Neuron (in vitro differentiated cells): ENCODE measurements around the gene TPST2.

Experiments
- H2AFZ ChIP-seq: one replicate; pipeline ENCODE4 v1.6.1; 2013; ENCODE audit warnings: low read depth, mild to moderate bottlenecking, inconsistent platforms, low read length, moderate library complexity
- H3K27me3 ChIP-seq: one replicate; pipeline ENCODE4 v1.6.1; 2013; ENCODE audit warnings: low read length; ENCODE audit not compliant: insufficient read depth
- H3K36me3 ChIP-seq: one replicate; pipeline ENCODE4 v1.6.1; 2013; ENCODE audit warnings: low read length; ENCODE audit not compliant: insufficient read depth
- H3K4me1 ChIP-seq: one replicate; pipeline ENCODE4 v1.6.1; 2013; ENCODE audit warnings: low read length; ENCODE audit not compliant: insufficient read depth
- H3K4me3 ChIP-seq: 2 replicates; pipeline ENCODE4 v1.5.1; 2013; ENCODE audit warnings: mild to moderate bottlenecking, low read length, moderate library complexity
- H3K9me3 ChIP-seq: one replicate; pipeline ENCODE4 v1.6.1; 2013; ENCODE audit warnings: low read length

Gene TPST2

GRCh38 chr22:26581633-26582168, 8.2 kb downstream of the TPST2 start:
- Histone ChIP-seq H2AFZ (no peak overlapping the region), H3K4me1 (no peaks in the 10 kb centered on the region), H3K9me3 (no peaks in the 10 kb centered on the region), H3K36me3 (peaks cover 5% of the 10 kb centered on the region), H3K4me3 (no peak overlapping the region), H3K27me3 (no peaks in the 10 kb centered on the region)

GRCh38 chr22:26581026-26581425, 8.9 kb downstream of the TPST2 start:
- H2AFZ ChIP-seq = no peak overlapping the region
- H3K36me3 ChIP-seq = peaks cover 5% of the 10 kb centered on the region
- no peaks in the 10 kb centered on the region for H3K27me3 ChIP-seq
- no peak overlapping the region for H3K4me3 ChIP-seq
- no peaks in the 10 kb centered on the region for H3K9me3 ChIP-seq
- no peaks in the 10 kb centered on the region for H3K4me1 ChIP-seq

GRCh38 chr22:26580240-26580962, 9.5 kb downstream of the TPST2 start:
- H3K4me3 ChIP-seq = no peak overlapping the region
- H3K36me3 ChIP-seq = peaks cover 5% of the 10 kb centered on the region
- H3K27me3 ChIP-seq = no peaks in the 10 kb centered on the region
- no peaks in the 10 kb centered on the region for H3K9me3 ChIP-seq
- H2AFZ ChIP-seq = no peak overlapping the region
- no peaks in the 10 kb centered on the region for H3K4me1 ChIP-seq

GRCh38 chr22:26579331-26579886, 10.5 kb downstream of the TPST2 start:
- no peak overlapping the region for H2AFZ ChIP-seq
- H3K36me3 ChIP-seq = peaks cover 5% of the 10 kb centered on the region
- no peaks in the 10 kb centered on the region for H3K27me3 ChIP-seq

GRCh38 chr22:26577081-26577480, 12.9 kb downstream of the TPST2 start:
- Histone ChIP-seq H3K36me3 (no peaks in the 10 kb centered on the region), H3K4me1 (peaks cover under 1% of the 10 kb centered on the region), H2AFZ (no peak overlapping the region), H3K4me3 (no peak overlapping the region), H3K9me3 (no peaks in the 10 kb centered on the region), H3K27me3 (no peaks in the 10 kb centered on the region)

More at GRCh38 chr22:26579331-26579886, 10.5 kb downstream of the TPST2 start:
- H3K4me3 ChIP-seq = no peak overlapping the region
- H3K9me3 ChIP-seq = no peaks in the 10 kb centered on the region
- H3K4me1 ChIP-seq = no peaks in the 10 kb centered on the region

GRCh38 chr22:26576026-26576680, 13.8 kb downstream of the TPST2 start:
- no peaks in the 10 kb centered on the region for H3K36me3 ChIP-seq
- H2AFZ ChIP-seq = no peak overlapping the region

GRCh38 chr22:26574001-26574723, 15.8 kb downstream of the TPST2 start:
- H3K27me3 ChIP-seq = no peaks in the 10 kb centered on the region

More at GRCh38 chr22:26576026-26576680, 13.8 kb downstream of the TPST2 start:
- H3K9me3 ChIP-seq = no peaks in the 10 kb centered on the region
- H3K27me3 ChIP-seq = no peaks in the 10 kb centered on the region
- H3K4me1 ChIP-seq = peaks cover 10% of the 10 kb centered on the region
- no peak overlapping the region for H3K4me3 ChIP-seq

GRCh38 chr22:26573026-26573662, 16.8 kb downstream of the TPST2 start:
- H3K27me3 ChIP-seq = no peaks in the 10 kb centered on the region
- no peak overlapping the region for H2AFZ ChIP-seq
- H3K9me3 ChIP-seq = no peaks in the 10 kb centered on the region
- no peaks in the 10 kb centered on the region for H3K36me3 ChIP-seq
- H3K4me1 ChIP-seq = peaks cover 27% of the 10 kb centered on the region
- no peak overlapping the region for H3K4me3 ChIP-seq

More at GRCh38 chr22:26574001-26574723, 15.8 kb downstream of the TPST2 start:
- Histone ChIP-seq H3K4me3 (no peak overlapping the region), H2AFZ (no peak overlapping the region), H3K9me3 (no peaks in the 10 kb centered on the region), H3K36me3 (no peaks in the 10 kb centered on the region), H3K4me1 (peaks cover 21% of the 10 kb centered on the region)

GRCh38 chr22:26570864-26571525, 18.9 kb downstream of the TPST2 start:
- Histone ChIP-seq H3K4me3 (no peak overlapping the region), H2AFZ (no peak overlapping the region), H3K36me3 (no peaks in the 10 kb centered on the region), H3K9me3 (no peaks in the 10 kb centered on the region), H3K27me3 (no peaks in the 10 kb centered on the region), H3K4me1 (peaks cover 43% of the 10 kb centered on the region)

- Histone ChIP-seq H3K36me3 (no peaks in the 10 kb centered on the region), H2AFZ (no peak overlapping the region), H3K4me1 (peaks cover 43% of the 10 kb centered on the region), H3K9me3 (no peaks in the 10 kb centered on the region), H3K27me3 (no peaks in the 10 kb centered on the region), H3K4me3 (no peak overlapping the region)
These were observed 19.8 kb downstream of the TPST2 start for GRCh38 chr22:26570115-26570514.

- Histone ChIP-seq H3K9me3 (no peaks in the 10 kb centered on the region), H3K27me3 (no peaks in the 10 kb centered on the region), H2AFZ (no peak overlapping the region), H3K4me1 (peaks cover 43% of the 10 kb centered on the region), H3K4me3 (peak overlapping the region; percentile 4), H3K36me3 (no peaks in the 10 kb centered on the region)
These were observed 21.7 kb downstream of the TPST2 start for GRCh38 chr22:26568207-26568706.

- peak overlapping the region; percentile 4 for H3K4me3 ChIP-seq
- H3K36me3 ChIP-seq = no peaks in the 10 kb centered on the region
- no peaks in the 10 kb centered on the region for H3K27me3 ChIP-seq
- no peak overlapping the region for H2AFZ ChIP-seq
- peaks cover 43% of the 10 kb centered on the region for H3K4me1 ChIP-seq
- no peaks in the 10 kb centered on the region for H3K9me3 ChIP-seq
These were observed 22.3 kb downstream of the TPST2 start for GRCh38 chr22:26567610-26568009.
